GM10847 (cell line): ENCODE results near the gene WEE2.

Experiments used
- POLR2A ChIP-seq: IDR thresholded peaks from 2 replicates; pipeline ENCODE4 v1.6.1; 2011; ENCODE audit not compliant: insufficient read length; ENCODE audit errors: extremely low read depth

WEE2 gene

DNA sequence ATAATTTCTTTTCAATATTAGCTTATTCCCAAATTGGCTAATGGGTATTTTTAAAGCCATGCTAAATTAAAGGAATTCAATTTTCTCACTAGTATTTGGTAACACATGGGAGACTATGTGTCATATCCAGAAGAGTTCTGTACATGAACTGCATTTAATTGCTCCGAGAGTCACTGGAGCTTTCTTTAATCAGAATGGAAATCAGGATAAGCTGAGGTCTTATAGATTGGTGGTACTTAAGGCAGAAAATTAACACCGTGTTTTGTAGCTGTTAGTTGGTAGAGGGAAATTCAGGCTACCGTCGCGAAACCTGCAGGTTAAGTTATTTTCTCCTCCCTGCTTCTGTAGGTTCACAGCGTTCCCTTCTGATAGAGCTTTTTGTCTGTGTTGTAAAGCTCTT is at the start of gene WEE2:
Gene WEE2 (plus strand): TSS at position 3 of the 400 bp plus-strand sequence. CDS start 406 bp downstream, outside the sequence.
- no peak for TF ChIP-seq POLR2A

DNA sequence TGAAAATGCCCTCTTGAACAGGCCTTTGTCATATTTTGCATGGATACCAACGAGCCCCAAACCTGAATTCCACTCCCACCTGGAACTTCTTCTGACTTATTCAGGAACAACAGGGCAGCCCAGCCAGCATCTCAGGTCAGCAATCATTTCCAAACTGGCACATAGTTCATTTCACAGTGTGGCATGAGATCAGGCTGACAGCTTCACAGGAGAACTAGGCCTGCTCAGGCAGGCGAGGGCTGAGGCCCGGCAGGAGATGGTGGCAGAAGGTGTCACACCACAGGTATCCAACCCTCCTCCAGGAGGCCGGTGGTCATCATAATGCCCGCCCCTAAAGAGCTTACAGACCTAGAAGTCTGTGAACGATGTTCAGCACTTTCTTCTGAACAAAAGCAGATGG is 48.7 kb upstream of the WEE2 start:
- no peak for TF ChIP-seq POLR2A

DNA sequence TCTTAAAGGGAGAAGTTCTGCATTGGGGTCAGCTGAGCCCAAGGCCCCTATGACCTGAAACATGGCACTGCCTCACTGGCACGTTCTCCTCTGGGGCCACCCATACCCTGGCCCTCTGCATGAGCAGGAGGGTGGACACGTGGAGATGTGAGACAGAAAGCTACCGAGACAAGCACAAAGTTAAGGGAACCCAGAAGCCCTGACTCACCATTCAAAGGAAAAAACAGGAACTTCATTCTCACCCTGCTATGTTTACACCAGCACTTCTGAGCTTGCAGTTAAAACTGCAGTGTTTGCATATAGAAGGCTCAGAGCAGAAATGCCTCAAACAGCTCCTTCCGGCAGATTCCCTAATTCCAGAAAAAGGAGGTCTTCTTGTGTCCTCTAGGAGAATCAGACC is 47.9 kb upstream of the WEE2 start:
- no peak for TF ChIP-seq POLR2A

DNA sequence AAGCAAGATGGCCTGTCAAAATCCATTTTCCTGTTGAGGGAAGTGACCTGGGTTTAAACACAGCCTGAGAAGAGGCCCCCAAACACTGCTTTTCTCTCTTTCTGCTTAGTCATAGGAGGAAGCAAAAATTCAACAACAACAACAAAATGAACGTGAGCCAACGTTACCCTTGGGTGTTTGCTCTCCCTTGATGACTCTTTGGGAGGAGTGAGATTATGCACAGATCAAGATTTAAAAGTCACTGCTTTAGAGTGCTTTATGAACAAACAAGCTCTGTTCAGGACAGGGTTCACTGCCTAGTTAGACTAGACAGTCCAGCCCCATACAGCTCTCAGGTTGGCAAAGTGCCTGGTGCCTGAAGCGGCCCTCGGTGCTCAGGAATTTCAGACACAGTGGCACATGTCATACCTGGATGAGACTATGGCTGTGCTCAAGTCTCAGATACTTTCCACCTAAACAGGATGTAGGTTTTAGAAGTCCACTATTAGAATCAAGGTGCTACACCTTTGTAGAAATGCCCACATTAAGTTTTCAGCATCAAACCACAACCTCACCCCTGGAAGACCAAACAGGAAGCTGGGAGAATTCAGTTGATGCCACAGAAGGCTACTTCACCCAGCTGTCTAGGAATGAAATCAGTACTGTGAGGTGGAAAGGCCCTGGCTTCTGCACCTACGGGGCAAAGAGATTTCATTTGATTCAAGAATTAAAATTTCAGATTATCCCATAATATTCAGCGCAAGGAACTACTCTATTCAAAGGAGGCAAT is 44.9 kb upstream of the WEE2 start:
- no peak for TF ChIP-seq POLR2A

DNA sequence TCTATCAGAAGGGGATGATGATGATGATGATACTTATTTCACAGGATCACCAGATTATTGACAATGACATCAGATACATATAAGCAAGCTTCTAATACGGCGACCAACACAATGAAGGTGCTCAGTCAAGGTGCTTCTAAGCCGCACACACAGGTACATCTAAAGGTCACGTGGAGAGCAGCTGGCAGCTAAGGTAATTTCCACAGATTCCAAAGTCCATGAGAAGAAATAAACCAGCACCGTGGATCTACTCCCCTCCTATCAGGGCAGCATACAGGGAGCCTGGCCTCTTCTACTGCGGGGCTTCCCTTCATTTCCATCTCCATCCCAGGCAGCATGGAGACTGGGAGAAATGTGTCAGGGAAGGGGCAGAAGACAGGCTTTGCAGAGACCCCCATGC is 43.7 kb upstream of the WEE2 start:
- no peak for TF ChIP-seq POLR2A

DNA sequence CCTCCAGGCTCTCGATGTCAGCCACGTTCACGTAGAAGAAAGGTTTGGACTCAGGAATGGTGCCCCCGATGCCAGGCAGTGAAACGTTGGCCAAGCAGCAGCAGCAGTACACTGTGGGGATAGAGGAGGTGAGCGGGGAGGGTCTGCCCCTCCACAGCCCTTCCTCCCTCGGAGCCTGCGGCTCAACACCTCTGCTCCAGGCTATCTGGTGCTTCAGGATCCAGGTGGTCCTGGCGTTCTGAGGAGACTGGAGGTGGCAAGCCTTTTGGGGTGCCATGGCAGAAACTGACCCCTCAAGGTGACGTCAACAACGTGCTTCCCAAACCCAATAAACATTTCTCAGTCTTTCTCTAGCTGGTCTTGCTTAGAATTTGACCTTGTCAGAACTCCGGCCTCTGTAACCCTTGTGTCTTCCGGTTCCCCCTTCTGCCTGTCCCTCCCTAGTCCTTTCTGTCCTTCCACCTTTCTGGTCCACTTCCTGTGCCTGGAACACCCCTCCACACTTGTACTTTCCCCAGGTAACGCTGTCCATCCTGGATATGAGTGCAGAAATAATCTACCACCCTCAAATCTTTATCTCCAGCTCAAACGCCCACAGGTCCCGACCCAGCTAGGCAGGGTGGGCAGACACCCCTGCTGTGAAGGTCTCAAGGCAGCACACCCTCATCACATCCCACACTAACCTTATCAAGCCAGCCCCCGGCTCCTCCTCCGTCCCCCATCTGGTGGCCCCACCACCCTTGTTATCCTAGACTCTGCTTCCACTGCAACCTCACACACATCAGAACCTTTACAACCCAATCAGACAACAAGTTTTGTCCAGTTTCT is 42.7 kb upstream of the WEE2 start:
- no peak for TF ChIP-seq POLR2A

DNA sequence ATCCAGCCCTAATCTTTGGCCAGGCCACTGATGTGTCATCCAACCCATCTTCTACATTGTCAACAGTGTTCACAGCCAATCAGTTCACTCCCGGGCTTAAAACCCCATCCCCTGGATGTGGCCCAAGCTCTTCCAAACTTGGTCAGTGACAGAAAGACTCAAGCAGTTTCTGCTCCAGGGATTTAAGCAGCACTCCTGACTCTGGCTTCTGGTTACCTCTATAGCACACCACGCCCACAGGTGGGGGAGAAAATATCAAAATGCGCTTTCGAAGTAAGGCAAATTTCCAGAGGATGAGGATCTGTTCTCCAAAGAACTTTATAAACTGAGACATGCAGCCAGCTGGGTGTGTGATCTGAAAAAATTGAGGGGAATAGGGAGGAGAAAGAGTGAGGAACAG is 42.1 kb upstream of the WEE2 start:
- no peak for TF ChIP-seq POLR2A

DNA sequence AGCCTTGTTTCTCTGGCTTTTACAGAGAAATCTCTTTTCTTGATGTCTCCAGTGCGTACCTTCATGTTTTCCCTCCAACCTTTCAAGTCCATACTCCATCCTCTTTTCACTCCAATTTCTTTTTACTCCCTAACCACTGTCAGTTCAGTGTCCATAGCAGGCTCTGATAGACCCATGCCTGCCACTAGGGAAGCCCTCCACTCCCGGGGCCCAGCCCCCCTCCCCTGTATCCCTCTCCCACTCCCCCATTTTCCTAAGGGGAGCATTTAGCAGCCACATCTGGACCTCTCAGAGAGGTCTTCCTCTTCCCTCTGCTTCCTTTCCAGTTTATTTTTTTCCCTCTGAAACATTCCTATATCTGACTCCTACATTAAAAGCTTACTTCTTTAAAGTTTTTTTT is 39.3 kb upstream of the WEE2 start:
- TF ChIP-seq POLR2A, result no peak

DNA sequence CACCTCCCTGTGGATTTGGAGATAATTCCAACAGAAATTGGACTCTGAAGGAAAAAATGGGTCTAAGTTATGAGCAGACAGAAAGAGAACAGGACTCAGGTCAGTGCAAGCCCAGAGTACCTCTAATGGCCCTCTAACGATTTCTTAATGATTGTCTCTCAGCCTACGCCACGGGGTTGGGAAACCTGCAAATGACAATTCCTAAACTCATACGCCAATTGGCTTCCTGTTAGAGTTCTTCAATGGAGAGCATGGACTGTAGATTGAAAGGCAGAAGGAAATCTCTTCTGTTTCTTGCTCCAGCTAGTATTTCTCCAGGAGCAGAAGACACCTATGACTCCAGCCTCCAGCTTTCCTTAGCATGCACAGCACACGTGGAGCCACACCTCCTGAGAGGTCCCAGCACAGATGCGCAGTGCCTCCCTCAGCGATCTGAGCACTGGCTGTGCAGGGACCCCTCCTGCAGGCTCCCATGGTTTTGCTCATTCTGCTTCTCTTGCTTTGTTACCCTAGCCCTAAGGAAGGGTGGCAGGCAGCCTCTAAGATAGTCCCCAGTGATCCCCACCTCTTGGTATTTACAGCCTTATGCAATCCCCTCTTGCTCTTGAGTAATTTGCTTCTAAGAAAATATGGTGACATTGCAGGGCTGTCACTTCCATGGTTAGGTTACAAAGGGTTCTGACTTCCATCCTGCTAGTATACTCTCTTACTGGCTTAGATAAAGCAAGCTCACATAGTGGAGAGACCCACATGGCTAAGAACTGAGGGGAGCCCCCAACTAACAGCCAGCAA is 36.3 kb upstream of the WEE2 start:
- no peak for TF ChIP-seq POLR2A

DNA sequence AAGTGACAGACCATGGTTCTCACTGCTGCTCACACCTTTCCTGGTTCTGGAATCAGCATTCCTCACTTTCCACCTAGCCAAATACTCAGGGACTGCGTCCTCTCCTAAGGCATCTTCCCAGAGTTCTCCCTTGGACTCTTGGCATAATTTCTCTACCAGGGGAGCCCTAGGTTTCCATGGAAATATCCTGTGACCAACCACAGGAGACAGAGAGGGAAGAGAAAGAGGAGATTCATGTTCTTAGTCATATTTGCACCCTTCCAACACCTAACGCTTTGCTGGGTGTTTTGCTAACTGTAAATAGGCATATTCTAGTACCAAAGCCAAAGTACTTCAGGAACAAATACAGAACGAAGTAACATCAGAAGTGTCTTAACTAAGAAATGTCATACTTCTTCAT is 34.8 kb upstream of the WEE2 start:
- no peak for TF ChIP-seq POLR2A

DNA sequence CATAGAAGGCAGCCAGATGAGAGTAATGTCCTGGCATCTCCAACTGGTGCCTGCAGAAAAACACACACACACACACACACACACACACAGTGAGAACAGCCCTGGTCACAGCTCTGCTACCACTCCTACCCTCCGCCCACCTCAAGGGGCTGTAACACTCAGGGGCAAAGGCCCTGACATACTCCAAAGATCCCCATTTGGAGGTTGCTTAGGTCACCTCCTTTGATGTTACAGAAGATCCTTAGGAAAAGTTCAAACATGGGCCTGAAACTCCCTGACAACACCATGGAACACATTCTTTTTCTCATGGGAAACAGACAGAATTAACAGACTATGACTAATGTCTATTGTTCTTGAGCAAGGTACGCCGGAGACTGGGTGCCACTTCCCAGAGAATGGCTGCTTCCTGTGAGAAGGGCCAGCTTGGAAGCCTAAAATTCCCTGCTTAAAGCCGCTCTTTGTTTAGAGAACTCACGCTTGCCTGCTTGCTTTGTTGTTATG is 33.9 kb upstream of the WEE2 start:
- no peak for TF ChIP-seq POLR2A

DNA sequence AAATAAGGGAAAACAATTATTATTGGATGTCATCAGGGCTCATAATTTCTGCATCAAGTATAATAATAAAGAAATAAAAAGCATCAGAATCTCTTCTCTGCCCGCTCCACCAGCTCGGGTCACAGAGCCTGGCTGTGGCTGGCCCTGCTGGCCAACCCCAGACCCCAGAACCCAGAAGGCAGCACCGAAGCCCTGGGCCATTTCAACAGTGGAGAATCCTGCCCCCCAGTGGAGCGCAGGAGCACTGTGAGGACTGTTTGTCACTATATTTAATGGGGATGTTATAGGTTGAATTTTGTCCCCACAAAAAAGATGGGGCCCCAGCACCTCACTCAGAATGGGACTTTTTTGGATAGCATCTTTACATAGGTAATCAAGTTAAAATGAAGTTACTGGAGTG is 33.5 kb upstream of the WEE2 start:
- no peak for TF ChIP-seq POLR2A

DNA sequence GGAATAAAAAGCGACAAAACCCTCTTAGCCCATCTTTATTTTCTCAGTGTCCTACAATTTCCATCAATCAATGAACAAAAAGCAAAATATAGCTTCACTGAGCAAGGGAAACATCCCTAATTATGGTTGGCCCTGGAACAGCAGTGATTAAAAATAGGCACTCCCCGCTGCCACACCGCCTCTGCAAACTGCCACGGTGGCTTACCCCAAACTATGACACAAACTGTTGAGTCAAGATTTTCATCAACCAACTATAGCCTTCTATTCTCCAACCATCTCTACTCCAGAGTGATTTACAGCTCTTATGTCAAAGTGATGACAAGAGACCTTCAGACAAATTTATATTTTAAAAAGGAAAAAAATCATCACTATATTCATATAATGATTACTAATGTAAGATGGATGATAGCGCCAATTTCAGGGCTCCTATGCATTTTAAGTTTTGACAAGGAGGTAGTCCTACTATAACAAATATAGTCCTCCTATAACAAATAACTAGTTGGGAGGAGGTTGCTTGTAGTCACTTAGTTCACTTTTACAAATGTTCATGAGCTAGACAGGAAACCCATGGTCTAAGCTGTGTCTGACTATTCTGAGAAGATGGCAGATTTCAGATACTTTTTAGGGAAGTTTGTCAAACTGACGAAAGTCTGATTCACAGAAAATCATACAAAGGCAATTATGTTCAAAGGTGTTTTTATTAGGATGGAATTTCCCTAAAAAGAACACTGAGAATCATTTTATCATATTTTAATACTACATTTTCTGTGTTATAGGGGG is 32.5 kb upstream of the WEE2 start:
- TF ChIP-seq POLR2A, result no peak

DNA sequence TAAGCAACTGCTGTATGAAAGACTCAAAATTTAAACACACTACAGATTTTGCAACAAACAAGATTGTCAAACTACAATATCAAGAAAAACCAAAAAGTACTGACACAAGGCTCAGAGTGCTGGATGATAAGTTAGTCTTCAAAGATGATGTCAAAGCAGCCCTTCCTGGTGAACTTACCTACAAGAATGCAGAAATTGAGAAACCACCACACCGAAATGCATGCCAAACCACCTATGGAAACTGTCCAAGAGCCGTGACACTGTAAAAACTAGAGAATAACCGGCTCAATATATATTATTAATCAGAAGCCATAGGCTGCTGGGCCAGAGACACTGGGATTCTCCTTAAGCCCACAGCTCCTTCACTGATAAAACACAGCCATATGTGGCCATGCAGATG is 31.5 kb upstream of the WEE2 start:
- TF ChIP-seq POLR2A, result no peak

DNA sequence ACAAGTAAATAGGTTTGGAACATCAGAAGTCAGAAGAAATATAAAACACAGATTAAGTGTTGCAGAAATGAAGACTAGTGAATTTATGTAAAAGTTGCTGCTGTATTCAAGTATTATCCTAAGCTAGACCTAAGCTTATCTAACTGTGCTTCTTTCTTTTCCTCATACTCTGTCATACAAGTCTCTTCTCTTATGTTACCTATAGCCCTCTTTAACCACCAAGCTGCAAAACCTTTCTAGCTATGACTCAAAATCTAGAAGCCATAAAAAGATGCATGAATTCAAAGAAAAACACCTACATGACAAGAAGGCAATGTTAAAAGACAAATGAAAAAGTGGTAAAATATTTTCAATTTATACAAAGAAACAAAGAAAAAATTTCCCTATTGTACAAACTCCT is 29.1 kb upstream of the WEE2 start:
- TF ChIP-seq POLR2A, result no peak
